GM03348 (cell line): Measurements from ENCODE around the gene CAMTA1.

Source experiments
- DNase-seq: peaks from one replicate; pipeline ENCODE4 v3.0.0; 2012; ENCODE audit warnings: low spot score

CAMTA1 gene

GRCh38 chr1:6958407-6959030, 173.3 kb downstream of the CAMTA1 start:
- DNase-seq, result no peak

- DNase-seq, result no peak
These were observed 174.2 kb downstream of the CAMTA1 start for GRCh38 chr1:6959491-6959890.

GRCh38 chr1:6960291-6960811, 175.1 kb downstream of the CAMTA1 start:
- DNase-seq, result peak; percentile 44

- no peak for DNase-seq
These were observed 175.6 kb downstream of the CAMTA1 start for GRCh38 chr1:6960860-6961259.

- DNase-seq, result no peak
These were observed 176.0 kb downstream of the CAMTA1 start for GRCh38 chr1:6961289-6961688.

- DNase-seq, result no peak
These were observed 176.7 kb downstream of the CAMTA1 start for GRCh38 chr1:6961905-6962477.

GRCh38 chr1:6962478-6962995, 177.3 kb downstream of the CAMTA1 start:
- DNase-seq, result no peak

GRCh38 chr1:6962996-6963911, 178.0 kb downstream of the CAMTA1 start:
- DNase-seq, result no peak

GRCh38 chr1:6963912-6964307, 178.7 kb downstream of the CAMTA1 start:
- no peak for DNase-seq

- DNase-seq, result no peak
These were observed 180.1 kb downstream of the CAMTA1 start for GRCh38 chr1:6965083-6965934.

- DNase-seq, result no peak
These were observed 180.6 kb downstream of the CAMTA1 start for GRCh38 chr1:6965935-6966241.

GRCh38 chr1:6966326-6966725, 181.1 kb downstream of the CAMTA1 start:
- DNase-seq, result no peak

GRCh38 chr1:6967431-6968111, 182.3 kb downstream of the CAMTA1 start:
- no peak for DNase-seq

- no peak for DNase-seq
These were observed 183.9 kb downstream of the CAMTA1 start for GRCh38 chr1:6969106-6969505.

- DNase-seq, result no peak
These were observed 184.5 kb downstream of the CAMTA1 start for GRCh38 chr1:6969762-6970161.

GRCh38 chr1:6970221-6970620, 185.0 kb downstream of the CAMTA1 start:
- no peak for DNase-seq

GRCh38 chr1:6971048-6971447, 185.8 kb downstream of the CAMTA1 start:
- peak; percentile 46 for DNase-seq

GRCh38 chr1:6971699-6972098, 186.4 kb downstream of the CAMTA1 start:
- no peak for DNase-seq

GRCh38 chr1:6972399-6972798, 187.1 kb downstream of the CAMTA1 start:
- no peak for DNase-seq

- no peak for DNase-seq
These were observed 190.2 kb downstream of the CAMTA1 start for GRCh38 chr1:6975331-6976043.

- DNase-seq, result no peak
These were observed 190.8 kb downstream of the CAMTA1 start for GRCh38 chr1:6976044-6976375.
